ENCODE data around the gene SLC33A1. TPM values are rescaled to one million over a fixed set of nuclear protein-coding genes. Genes with fewer than 3 reads are reported as not detected.
"Not testable (repeated sequence)": the region's sequence is repeated elsewhere in the genome, so short reads cannot be mapped to it uniquely, and the experiment has no call there.

The SLC33A1 gene
- total RNA-seq, 5 donors from 2014 or later (not counting 1 experiment from before 2014, with no cell fraction given) = 17.4 to 33.1 (median 28.5) TPM

- Histone ChIP-seq H3K27ac (ENCODE audit: low read length) (no peak overlapping the region), H3K36me3 (ENCODE audit: control insufficient read depth in 2 of 2, extremely low read depth in 1 of 2, insufficient read depth in 1 of 2, low read length in 1 of 2) (peaks cover 0 to 7% of the 10 kb centered on the region in 2 donors), H3K27me3 (replicated peaks in 1 of 2; ENCODE audit: control insufficient read depth in 2 of 2, extremely low read depth in 1 of 2, insufficient read depth in 2 of 2, low read length in 1 of 2) (no peaks in the 10 kb centered on the region), H3K9me3 (no peaks in the 10 kb centered on the region), H3K4me1 (ENCODE audit: control insufficient read depth in 1 of 2, extremely low read depth in 1 of 2, insufficient read depth in 2 of 2, low read length in 2 of 2) (peaks cover 0 to 8% of the 10 kb centered on the region in 2 experiments), H3K4me3 (ENCODE audit: control insufficient read depth in 1 of 2, extremely low read depth in 1 of 2, low read length in 1 of 2) (no peak overlapping the region)
- 67% methylated on average over 1 of the region's 1 CpG for WGBS (ENCODE audit: insufficient coverage)
- Mint-ChIP-seq H3K27me3 (no peaks in the 10 kb centered on the region), H3K9me3 (no peaks in the 10 kb centered on the region), H3K4me3 (no peak overlapping the region), H3K36me3 (no peaks in the 10 kb centered on the region), H3K4me1 (peaks cover 27 to 54% (median 53%) of the 10 kb centered on the region in 3 donors), H3K27ac (no peak overlapping the region)
- ChIA-PET CTCF (interaction anchor here in 1 of 2 donors (0.8 to 0.9 kb wide), 2 partner anchors 8 to 81 kb away, joined by 3 read pairs; partner anchors contain the start of gene C3orf33), POLR2A (interaction anchor here in 1 of 2 donors (0.6 kb wide), 2 partner anchors 72 to 141 kb away, joined by 3 to 4 read pairs; no protein-coding TSS in a partner anchor)
- DNase-seq (no peak), ATAC-seq (replicated peaks in 1 of 4) (no peak)
Measured at GRCh38 chr3:155886915-155887314, 32.7 kb upstream of the SLC33A1 start.

GRCh38 chr3:155886348-155886747 lies 32.1 kb upstream of the SLC33A1 start:
- DNase-seq; H3K27ac ChIP-seq (ENCODE audit: low read length); H3K4me3 ChIP-seq (ENCODE audit: control insufficient read depth in 1 of 2, extremely low read depth in 1 of 2, low read length in 1 of 2); H3K9me3 Mint-ChIP-seq; H3K36me3 Mint-ChIP-seq; H3K36me3 ChIP-seq (ENCODE audit: control insufficient read depth in 2 of 2, extremely low read depth in 1 of 2, insufficient read depth in 1 of 2, low read length in 1 of 2); H3K27ac Mint-ChIP-seq; H3K4me3 Mint-ChIP-seq; H3K27me3 Mint-ChIP-seq; H3K27me3 ChIP-seq (replicated peaks in 1 of 2; ENCODE audit: control insufficient read depth in 2 of 2, extremely low read depth in 1 of 2, insufficient read depth in 2 of 2, low read length in 1 of 2); H3K9me3 ChIP-seq; ATAC-seq (replicated peaks in 1 of 4): not testable (repeated sequence)
- CTCF ChIA-PET = interaction anchor here (0.8 to 1.2 kb wide), 2 partner anchors 9 to 139 kb away, joined by 3 read pairs; no protein-coding TSS in a partner anchor
- peaks cover 0 to 12% of the 10 kb centered on the region in 2 experiments for H3K4me1 ChIP-seq (ENCODE audit: control insufficient read depth in 1 of 2, extremely low read depth in 1 of 2, insufficient read depth in 2 of 2, low read length in 2 of 2)
- peaks cover 33 to 60% (median 56%) of the 10 kb centered on the region in 3 donors for H3K4me1 Mint-ChIP-seq
- WGBS (ENCODE audit: insufficient coverage) = 98% methylated on average over 3 of the region's 8 CpGs
- POLR2A ChIA-PET = interaction anchor here in 1 of 2 donors (0.6 kb wide), 1 partner anchor 72 kb away, joined by 4 read pairs; no protein-coding TSS in a partner anchor

GRCh38 chr3:155885292-155885691 lies 31.1 kb upstream of the SLC33A1 start:
- H3K4me3 Mint-ChIP-seq = no peak overlapping the region

GRCh38 chr3:155884292-155884691 lies 30.1 kb upstream of the SLC33A1 start:
- no peaks in the 10 kb centered on the region for H3K9me3 Mint-ChIP-seq
- Histone ChIP-seq H3K4me1 (ENCODE audit: control insufficient read depth in 1 of 2, extremely low read depth in 1 of 2, insufficient read depth in 2 of 2, low read length in 2 of 2) (peaks cover 0 to 12% of the 10 kb centered on the region in 2 experiments), H3K27me3 (replicated peaks in 1 of 2; ENCODE audit: control insufficient read depth in 2 of 2, extremely low read depth in 1 of 2, insufficient read depth in 2 of 2, low read length in 1 of 2) (no peaks in the 10 kb centered on the region), H3K27ac (ENCODE audit: low read length) (no peak overlapping the region), H3K36me3 (ENCODE audit: control insufficient read depth in 2 of 2, extremely low read depth in 1 of 2, insufficient read depth in 1 of 2, low read length in 1 of 2) (no peaks in the 10 kb centered on the region), H3K4me3 (ENCODE audit: control insufficient read depth in 1 of 2, extremely low read depth in 1 of 2, low read length in 1 of 2) (no peak overlapping the region), H3K9me3 (no peaks in the 10 kb centered on the region)
- H3K36me3 Mint-ChIP-seq = no peaks in the 10 kb centered on the region
- H3K4me1 Mint-ChIP-seq = peaks cover 44 to 58% (median 58%) of the 10 kb centered on the region in 3 donors
- ATAC-seq (replicated peaks in 1 of 4) (no peak), DNase-seq (no peak)
- ChIA-PET POLR2A (no interaction called here), CTCF (interaction anchor here in 1 of 2 donors (1.0 to 1.6 kb wide), 2 partner anchors 13 to 78 kb away, joined by 3 to 6 read pairs; partner anchors contain the start of gene C3orf33)
- WGBS (ENCODE audit: insufficient coverage) = no CpG with 5 or more reads among the region's 7 CpGs
- no peaks in the 10 kb centered on the region for H3K27me3 Mint-ChIP-seq
- no peak overlapping the region for H3K4me3 Mint-ChIP-seq
- no peak overlapping the region for H3K27ac Mint-ChIP-seq

More at GRCh38 chr3:155885292-155885691, 31.1 kb upstream of the SLC33A1 start:
- Mint-ChIP-seq H3K36me3 (no peaks in the 10 kb centered on the region), H3K4me1 (peaks cover 38 to 59% (median 56%) of the 10 kb centered on the region in 3 donors), H3K27me3 (no peaks in the 10 kb centered on the region), H3K9me3 (no peaks in the 10 kb centered on the region), H3K27ac (no peak overlapping the region)
- Histone ChIP-seq H3K4me1 (ENCODE audit: control insufficient read depth in 1 of 2, extremely low read depth in 1 of 2, insufficient read depth in 2 of 2, low read length in 2 of 2) (peaks cover 0 to 12% of the 10 kb centered on the region in 2 experiments), H3K4me3 (ENCODE audit: control insufficient read depth in 1 of 2, extremely low read depth in 1 of 2, low read length in 1 of 2) (no peak overlapping the region), H3K36me3 (ENCODE audit: control insufficient read depth in 2 of 2, extremely low read depth in 1 of 2, insufficient read depth in 1 of 2, low read length in 1 of 2) (no peaks in the 10 kb centered on the region), H3K27ac (ENCODE audit: low read length) (no peak overlapping the region), H3K27me3 (replicated peaks in 1 of 2; ENCODE audit: control insufficient read depth in 2 of 2, extremely low read depth in 1 of 2, insufficient read depth in 2 of 2, low read length in 1 of 2) (no peaks in the 10 kb centered on the region), H3K9me3 (no peaks in the 10 kb centered on the region)
- POLR2A ChIA-PET = no interaction called here
- DNase-seq (no peak), ATAC-seq (replicated peaks in 1 of 4) (no peak)
- CTCF ChIA-PET = interaction anchor here (0.6 to 1.6 kb wide), 5 partner anchors 10 to 138 kb away, joined by 3 to 6 read pairs (median 3); partner anchors contain the start of gene C3orf33 (in 1 of the 2)

- H3K27ac ChIP-seq (ENCODE audit: low read length) = no peak overlapping the region
- H3K36me3 ChIP-seq (ENCODE audit: control insufficient read depth in 2 of 2, extremely low read depth in 1 of 2, insufficient read depth in 1 of 2, low read length in 1 of 2) = no peaks in the 10 kb centered on the region
- POLR2A ChIA-PET = no interaction called here
- CTCF ChIA-PET = no interaction called here
- H3K27me3 ChIP-seq (replicated peaks in 1 of 2; ENCODE audit: control insufficient read depth in 2 of 2, extremely low read depth in 1 of 2, insufficient read depth in 2 of 2, low read length in 1 of 2) = no peaks in the 10 kb centered on the region
- H3K9me3 Mint-ChIP-seq = no peaks in the 10 kb centered on the region
- H3K4me3 ChIP-seq (ENCODE audit: control insufficient read depth in 1 of 2, extremely low read depth in 1 of 2, low read length in 1 of 2) = no peak overlapping the region
- no peak overlapping the region for H3K27ac Mint-ChIP-seq
- no peak for ATAC-seq (replicated peaks in 1 of 4)
- no peaks in the 10 kb centered on the region for H3K9me3 ChIP-seq
- no peaks in the 10 kb centered on the region for H3K27me3 Mint-ChIP-seq
- H3K36me3 Mint-ChIP-seq = no peaks in the 10 kb centered on the region
- peak overlapping the region in 1 of 3 donors; percentile 18 for H3K4me3 Mint-ChIP-seq
- H3K4me1 Mint-ChIP-seq = peaks cover 55 to 73% (median 67%) of the 10 kb centered on the region in 3 donors
- DNase-seq = no peak
- peaks cover 0 to 4% of the 10 kb centered on the region in 2 experiments for H3K4me1 ChIP-seq (ENCODE audit: control insufficient read depth in 1 of 2, extremely low read depth in 1 of 2, insufficient read depth in 2 of 2, low read length in 2 of 2)
Measured at GRCh38 chr3:155880286-155880685, 26.1 kb upstream of the SLC33A1 start.

GRCh38 chr3:155876503-155876902 lies 22.3 kb upstream of the SLC33A1 start:
- Mint-ChIP-seq H3K27ac (no peak overlapping the region), H3K9me3 (no peaks in the 10 kb centered on the region), H3K4me3 (no peak overlapping the region), H3K4me1 (peaks cover 63 to 74% (median 71%) of the 10 kb centered on the region in 3 donors), H3K36me3 (no peaks in the 10 kb centered on the region), H3K27me3 (no peaks in the 10 kb centered on the region)
- CTCF ChIA-PET = interaction anchor here in 1 of 2 donors (0.6 kb wide), 1 partner anchor 1359 kb away, joined by 3 read pairs; no protein-coding TSS in a partner anchor
- no peaks in the 10 kb centered on the region for H3K9me3 ChIP-seq
- H3K4me1 ChIP-seq (ENCODE audit: control insufficient read depth in 1 of 2, extremely low read depth in 1 of 2, insufficient read depth in 2 of 2, low read length in 2 of 2) = peaks cover 5 to 16% of the 10 kb centered on the region in 2 experiments
- 100% methylated on average over 1 of the region's 2 CpGs for WGBS (ENCODE audit: insufficient coverage)
- no peaks in the 10 kb centered on the region for H3K36me3 ChIP-seq (ENCODE audit: control insufficient read depth in 2 of 2, extremely low read depth in 1 of 2, insufficient read depth in 1 of 2, low read length in 1 of 2)
- no peak overlapping the region for H3K27ac ChIP-seq (ENCODE audit: low read length)
- H3K27me3 ChIP-seq (replicated peaks in 1 of 2; ENCODE audit: control insufficient read depth in 2 of 2, extremely low read depth in 1 of 2, insufficient read depth in 2 of 2, low read length in 1 of 2) = no peaks in the 10 kb centered on the region
- ATAC-seq (replicated peaks in 1 of 4) = no peak
- no peak overlapping the region for H3K4me3 ChIP-seq (ENCODE audit: control insufficient read depth in 1 of 2, extremely low read depth in 1 of 2, low read length in 1 of 2)
- no peak for DNase-seq
- POLR2A ChIA-PET = no interaction called here
